ENCODE data around the gene KIF3A.

Gene KIF3A

DNA sequence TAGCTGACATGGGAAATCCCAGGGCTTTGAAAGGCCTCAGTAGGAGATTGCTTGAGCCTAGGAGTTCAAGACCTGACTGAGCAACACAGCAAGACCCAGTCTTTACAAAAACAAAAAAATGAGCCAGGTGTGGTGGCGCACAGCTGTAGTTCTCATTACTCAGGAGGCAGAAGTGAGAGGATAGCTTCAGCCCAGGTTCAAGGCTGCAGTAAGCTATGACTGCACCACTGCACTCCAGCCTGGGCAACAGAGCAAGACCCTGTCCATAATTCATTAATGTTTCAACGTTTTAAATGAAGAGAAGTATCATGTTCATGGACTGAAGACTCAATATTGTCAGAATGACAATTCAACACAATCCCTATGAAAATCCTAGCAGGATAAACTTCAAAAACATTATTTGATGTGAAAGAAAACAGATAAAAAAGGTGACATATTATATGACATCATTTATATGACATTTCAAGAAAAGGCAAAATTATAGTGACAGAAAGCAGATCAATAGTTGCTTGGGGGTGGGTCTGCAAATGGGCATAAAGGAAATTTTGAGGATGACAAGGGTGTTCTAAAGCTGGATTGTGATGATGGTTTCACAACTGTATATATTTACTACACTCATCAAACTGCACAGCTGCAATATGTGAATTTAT, 3.7 kb downstream of the KIF3A start:
- H3K4me1 ChIP-seq (ENCODE audit: control insufficient read depth in 5 of 5, insufficient read depth in 5 of 5, low read length in 5 of 5): peaks cover 2 to 14% (median 12%) of the 10 kb centered on the region in 5 donors
- no peaks in the 10 kb centered on the region for H3K27me3 ChIP-seq (ENCODE audit: control insufficient read depth in 5 of 5, insufficient read depth in 4 of 5, low read length in 5 of 5)
- peaks cover 0 to 2% (median 0%) of the 10 kb centered on the region in 5 donors for H3K36me3 ChIP-seq (ENCODE audit: control insufficient read depth in 5 of 5, insufficient read depth in 5 of 5, low read length in 5 of 5)
- H3K9ac ChIP-seq (ENCODE audit: low read length in 5 of 5): no peak overlapping the region
- no peak overlapping the region for H3K4me3 ChIP-seq (ENCODE audit: low read depth in 1 of 5, low read length in 5 of 5)
- H3K9me3 ChIP-seq (ENCODE audit: control insufficient read depth in 5 of 5, low read length in 5 of 5): no peaks in the 10 kb centered on the region
- no peak overlapping the region for H3K27ac ChIP-seq (ENCODE audit: low read depth, low read length)

DNA sequence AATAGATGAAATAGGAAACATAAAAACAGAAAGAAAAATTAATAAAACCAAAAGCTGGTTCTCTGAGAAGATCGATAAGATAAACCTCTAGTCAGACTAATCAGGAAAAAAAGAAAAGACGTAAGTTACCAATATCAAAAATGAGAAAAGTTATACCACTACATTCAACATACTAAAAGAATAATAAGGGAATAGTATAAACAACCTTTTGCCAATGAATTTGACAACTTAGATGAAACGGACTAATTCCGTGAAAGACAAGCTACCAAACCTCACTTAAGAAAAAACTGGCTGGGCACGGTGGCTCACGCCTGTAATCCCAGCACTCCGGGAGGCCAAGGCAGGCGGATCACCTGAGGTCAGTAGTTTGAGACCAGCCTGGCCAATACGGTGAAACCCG, 7.5 kb downstream of the KIF3A start:
- H3K4me3 ChIP-seq (ENCODE audit: low read depth in 1 of 5, low read length in 5 of 5): no peak overlapping the region
- H3K27me3 ChIP-seq (ENCODE audit: control insufficient read depth in 5 of 5, insufficient read depth in 4 of 5, low read length in 5 of 5): no peaks in the 10 kb centered on the region
- no peak overlapping the region for H3K9ac ChIP-seq (ENCODE audit: low read length in 5 of 5)
- no peak overlapping the region for H3K27ac ChIP-seq (ENCODE audit: low read depth, low read length)
- no peaks in the 10 kb centered on the region for H3K9me3 ChIP-seq (ENCODE audit: control insufficient read depth in 5 of 5, low read length in 5 of 5)
- H3K36me3 ChIP-seq (ENCODE audit: control insufficient read depth in 5 of 5, insufficient read depth in 5 of 5, low read length in 5 of 5): peaks cover 0 to 10% (median 3%) of the 10 kb centered on the region in 5 donors
- no peaks in the 10 kb centered on the region for H3K4me1 ChIP-seq (ENCODE audit: control insufficient read depth in 5 of 5, insufficient read depth in 5 of 5, low read length in 5 of 5)

DNA sequence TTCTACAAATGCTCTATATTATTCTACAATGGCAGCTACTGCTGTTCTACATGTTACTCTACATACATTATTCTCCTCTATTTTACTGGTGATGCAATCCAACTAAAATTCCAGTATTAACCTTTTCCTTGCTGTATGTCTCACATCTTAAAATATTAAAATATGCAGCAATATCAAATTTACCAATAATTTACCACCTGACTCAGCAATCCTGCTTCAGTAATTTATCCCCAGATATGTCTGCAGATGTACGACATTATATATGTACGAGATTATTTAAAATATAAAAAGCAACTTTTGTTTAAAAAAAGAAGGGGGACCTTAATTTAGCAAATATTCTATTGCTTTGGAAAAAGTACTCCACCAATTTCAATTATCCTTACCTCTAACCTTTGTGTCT, 11.6 kb downstream of the KIF3A start:
- no peaks in the 10 kb centered on the region for H3K9me3 ChIP-seq (ENCODE audit: control insufficient read depth in 5 of 5, low read length in 5 of 5)

DNA sequence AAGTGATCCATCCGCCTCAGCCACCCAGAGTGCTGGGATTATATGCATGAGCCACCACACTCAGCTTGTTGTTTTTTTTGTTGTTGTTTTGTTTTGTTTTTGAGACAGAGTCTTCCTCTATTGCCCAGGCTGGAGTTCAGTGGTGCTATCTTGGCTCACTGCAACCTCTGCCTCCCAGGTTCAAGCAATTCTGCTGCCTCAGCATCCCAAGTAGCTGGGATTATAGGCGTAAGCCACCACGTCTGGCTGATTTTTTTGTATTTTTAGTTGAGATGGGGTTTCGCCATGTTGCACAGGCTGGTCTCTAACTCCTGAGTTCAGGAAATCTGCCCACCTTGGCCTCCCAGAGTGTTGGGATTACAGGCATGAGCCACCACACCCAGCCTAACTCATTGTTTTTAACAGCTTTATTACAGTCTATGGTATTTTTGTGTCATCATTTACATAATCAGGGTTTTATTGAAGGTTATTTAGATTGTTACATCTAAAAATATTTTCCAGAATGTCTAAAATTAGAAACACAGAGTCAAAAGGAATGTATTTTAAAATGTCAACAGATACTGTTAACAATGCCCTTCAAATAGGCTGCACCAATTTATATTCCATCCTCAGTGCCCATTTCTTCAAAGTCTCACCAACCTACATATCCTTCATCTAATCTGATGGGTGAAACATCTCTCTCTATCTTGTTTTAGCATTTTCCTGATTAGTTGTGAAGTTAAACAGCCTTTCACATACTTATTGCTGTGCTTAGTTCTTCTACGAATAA, 18.6 kb downstream of the KIF3A start:
- no peak overlapping the region for H3K9ac ChIP-seq (ENCODE audit: low read length in 5 of 5)
- H3K27ac ChIP-seq (ENCODE audit: low read depth, low read length): no peak overlapping the region
- H3K36me3 ChIP-seq (ENCODE audit: control insufficient read depth in 5 of 5, insufficient read depth in 5 of 5, low read length in 5 of 5): peaks cover 0 to 4% (median 0%) of the 10 kb centered on the region in 5 donors

More for the DNA sequence above, 11.6 kb downstream of the KIF3A start:
- Histone ChIP-seq H3K36me3 (ENCODE audit: control insufficient read depth in 5 of 5, insufficient read depth in 5 of 5, low read length in 5 of 5) (peaks cover 0 to 10% (median 3%) of the 10 kb centered on the region in 5 donors), H3K4me3 (ENCODE audit: low read depth in 1 of 5, low read length in 5 of 5) (no peak overlapping the region), H3K27ac (ENCODE audit: low read depth, low read length) (no peak overlapping the region), H3K9ac (ENCODE audit: low read length in 5 of 5) (no peak overlapping the region), H3K4me1 (ENCODE audit: control insufficient read depth in 5 of 5, insufficient read depth in 5 of 5, low read length in 5 of 5) (no peaks in the 10 kb centered on the region), H3K27me3 (ENCODE audit: control insufficient read depth in 5 of 5, insufficient read depth in 4 of 5, low read length in 5 of 5) (no peaks in the 10 kb centered on the region)

DNA sequence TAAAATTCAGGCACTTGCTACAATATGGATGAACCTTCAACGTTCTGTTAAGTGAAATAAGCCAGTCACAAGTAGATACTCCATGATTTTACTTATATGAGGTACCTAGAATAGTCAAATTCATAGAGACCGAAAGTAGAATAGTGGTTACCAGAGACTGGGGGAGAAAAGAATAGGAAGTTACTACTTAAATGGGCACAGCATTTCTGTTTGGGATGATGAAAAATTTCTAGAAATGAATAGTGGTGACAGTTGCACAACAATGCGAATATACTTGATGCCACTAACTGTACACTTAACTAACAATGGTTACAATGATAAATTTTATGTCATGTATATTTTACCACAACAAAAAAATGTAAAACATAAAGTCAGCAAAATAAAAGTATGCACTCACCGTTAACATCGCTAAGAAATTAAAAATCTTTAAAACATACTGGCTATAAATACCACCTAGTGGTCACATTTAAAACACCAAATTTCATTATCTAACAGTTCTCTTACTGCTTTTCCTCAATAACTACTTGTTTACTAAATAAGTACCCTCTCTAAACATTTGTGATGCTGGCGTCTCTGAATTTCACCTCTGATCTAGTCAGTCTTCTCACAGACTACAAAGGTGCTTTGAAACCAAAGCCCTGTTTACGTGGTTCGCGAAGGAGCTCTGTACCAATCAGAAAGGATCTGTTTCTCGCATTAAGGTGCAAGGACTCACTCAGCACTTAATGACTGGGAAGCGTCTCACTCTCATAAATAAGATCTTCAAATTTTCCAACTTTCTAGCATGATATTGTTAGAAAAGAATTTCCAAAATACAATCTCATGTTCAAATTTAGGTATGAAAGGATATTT, 22.7 kb downstream of the KIF3A start:
- Histone ChIP-seq H3K36me3 (ENCODE audit: control insufficient read depth in 5 of 5, insufficient read depth in 5 of 5, low read length in 5 of 5) (peaks cover 0 to 5% (median 0%) of the 10 kb centered on the region in 5 donors), H3K9ac (ENCODE audit: low read length in 5 of 5) (no peak overlapping the region), H3K4me1 (ENCODE audit: control insufficient read depth in 5 of 5, insufficient read depth in 5 of 5, low read length in 5 of 5) (no peaks in the 10 kb centered on the region), H3K4me3 (ENCODE audit: low read depth in 1 of 5, low read length in 5 of 5) (no peak overlapping the region), H3K27ac (ENCODE audit: low read depth, low read length) (no peak overlapping the region), H3K27me3 (ENCODE audit: control insufficient read depth in 5 of 5, insufficient read depth in 4 of 5, low read length in 5 of 5) (no peaks in the 10 kb centered on the region), H3K9me3 (ENCODE audit: control insufficient read depth in 5 of 5, low read length in 5 of 5) (no peaks in the 10 kb centered on the region)

More for the DNA sequence above, 18.6 kb downstream of the KIF3A start:
- Histone ChIP-seq H3K4me3 (ENCODE audit: low read depth in 1 of 5, low read length in 5 of 5) (no peak overlapping the region), H3K9me3 (ENCODE audit: control insufficient read depth in 5 of 5, low read length in 5 of 5) (no peaks in the 10 kb centered on the region), H3K4me1 (ENCODE audit: control insufficient read depth in 5 of 5, insufficient read depth in 5 of 5, low read length in 5 of 5) (no peaks in the 10 kb centered on the region), H3K27me3 (ENCODE audit: control insufficient read depth in 5 of 5, insufficient read depth in 4 of 5, low read length in 5 of 5) (no peaks in the 10 kb centered on the region)

DNA sequence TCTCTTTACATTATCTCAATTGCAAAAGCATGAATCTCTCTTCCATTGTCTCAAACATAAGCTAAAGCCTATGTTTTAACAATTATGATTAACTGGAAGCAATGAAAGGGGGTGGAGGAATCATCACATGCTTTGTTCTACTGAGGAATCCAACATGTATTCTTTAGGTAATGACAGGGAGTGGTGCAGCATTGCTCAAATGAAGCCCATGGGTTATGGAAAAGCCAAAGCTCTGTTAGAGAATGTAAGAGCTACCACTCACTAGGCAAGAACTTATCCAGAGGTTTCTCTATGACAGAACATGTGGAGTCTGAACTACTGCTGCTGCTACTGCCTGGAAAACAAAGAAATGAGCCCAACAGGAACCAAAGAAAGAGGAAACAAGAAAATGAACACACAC, 28.7 kb downstream of the KIF3A start:
- Histone ChIP-seq H3K36me3 (ENCODE audit: control insufficient read depth in 5 of 5, insufficient read depth in 5 of 5, low read length in 5 of 5) (peaks cover 0 to 14% (median 0%) of the 10 kb centered on the region in 5 donors), H3K9ac (ENCODE audit: low read length in 5 of 5) (no peak overlapping the region), H3K4me3 (ENCODE audit: low read depth in 1 of 5, low read length in 5 of 5) (no peak overlapping the region), H3K9me3 (ENCODE audit: control insufficient read depth in 5 of 5, low read length in 5 of 5) (no peaks in the 10 kb centered on the region), H3K4me1 (ENCODE audit: control insufficient read depth in 5 of 5, insufficient read depth in 5 of 5, low read length in 5 of 5) (no peaks in the 10 kb centered on the region), H3K27ac (ENCODE audit: low read depth, low read length) (no peak overlapping the region), H3K27me3 (ENCODE audit: control insufficient read depth in 5 of 5, insufficient read depth in 4 of 5, low read length in 5 of 5) (no peaks in the 10 kb centered on the region)

DNA sequence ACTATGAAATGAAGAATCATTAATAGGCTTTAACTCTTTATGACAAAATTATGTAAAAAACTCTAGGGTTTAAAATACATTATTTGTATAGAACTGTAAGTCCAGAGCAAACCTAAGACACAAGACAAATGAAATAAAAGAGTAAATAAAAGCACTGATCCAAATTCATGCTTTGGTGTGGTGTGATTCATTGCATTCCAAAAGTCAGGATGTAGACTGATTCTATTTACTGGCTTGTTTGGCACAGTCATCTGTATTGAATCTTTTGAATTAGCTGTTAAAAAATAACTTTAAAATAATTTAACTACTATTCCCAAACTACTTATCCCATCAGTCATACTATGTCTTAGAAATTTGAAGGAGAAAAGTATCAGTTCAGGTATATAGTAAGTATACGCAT, 32.5 kb downstream of the KIF3A start:
- Histone ChIP-seq H3K27ac (ENCODE audit: low read depth, low read length) (no peak overlapping the region), H3K4me1 (ENCODE audit: control insufficient read depth in 5 of 5, insufficient read depth in 5 of 5, low read length in 5 of 5) (no peaks in the 10 kb centered on the region), H3K9ac (ENCODE audit: low read length in 5 of 5) (no peak overlapping the region), H3K9me3 (ENCODE audit: control insufficient read depth in 5 of 5, low read length in 5 of 5) (no peaks in the 10 kb centered on the region), H3K4me3 (ENCODE audit: low read depth in 1 of 5, low read length in 5 of 5) (no peak overlapping the region), H3K27me3 (ENCODE audit: control insufficient read depth in 5 of 5, insufficient read depth in 4 of 5, low read length in 5 of 5) (no peaks in the 10 kb centered on the region), H3K36me3 (ENCODE audit: control insufficient read depth in 5 of 5, insufficient read depth in 5 of 5, low read length in 5 of 5) (peaks cover 8 to 25% (median 12%) of the 10 kb centered on the region in 5 donors)

DNA sequence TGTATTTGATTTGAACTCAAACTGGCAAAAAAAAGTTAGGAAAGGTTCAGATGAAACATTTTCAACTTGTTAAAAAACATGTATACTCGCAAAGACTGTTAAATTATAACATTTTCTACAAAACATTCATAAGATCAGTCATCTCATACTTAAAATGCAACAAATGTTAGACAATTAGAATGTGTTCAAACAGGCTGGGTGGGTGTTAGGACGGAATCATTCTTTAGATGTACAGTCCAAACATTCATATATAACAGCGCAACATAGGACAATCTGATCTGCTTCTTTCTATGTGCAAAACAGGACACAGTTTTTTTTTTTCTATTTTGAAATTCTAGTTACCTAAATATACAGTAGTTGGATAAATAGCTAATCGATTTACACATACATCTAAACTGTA, 41.4 kb downstream of the KIF3A start:
- Histone ChIP-seq H3K36me3 (ENCODE audit: control insufficient read depth in 5 of 5, insufficient read depth in 5 of 5, low read length in 5 of 5) (peaks cover 7 to 19% (median 10%) of the 10 kb centered on the region in 5 donors), H3K9me3 (ENCODE audit: control insufficient read depth in 5 of 5, low read length in 5 of 5) (no peaks in the 10 kb centered on the region), H3K9ac (ENCODE audit: low read length in 5 of 5) (no peak overlapping the region), H3K4me1 (ENCODE audit: control insufficient read depth in 5 of 5, insufficient read depth in 5 of 5, low read length in 5 of 5) (no peaks in the 10 kb centered on the region), H3K27ac (ENCODE audit: low read depth, low read length) (no peak overlapping the region), H3K4me3 (ENCODE audit: low read depth in 1 of 5, low read length in 5 of 5) (no peak overlapping the region), H3K27me3 (ENCODE audit: control insufficient read depth in 5 of 5, insufficient read depth in 4 of 5, low read length in 5 of 5) (no peaks in the 10 kb centered on the region)

DNA sequence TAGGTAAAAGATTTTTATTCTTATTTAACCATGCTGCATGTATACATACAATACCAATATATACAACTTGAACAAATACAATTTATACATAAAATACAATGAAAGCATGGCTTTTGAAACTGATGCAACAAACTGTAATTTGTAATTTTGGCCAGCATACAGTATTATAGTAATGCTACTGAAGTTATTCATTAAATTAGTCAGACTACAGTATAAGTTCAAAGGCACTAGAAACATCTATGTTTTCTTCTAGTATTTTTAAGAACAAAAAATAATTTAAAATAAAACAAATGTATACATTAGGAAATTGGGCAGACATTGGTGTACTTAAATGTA, 44.7 kb downstream of the KIF3A start:
- Histone ChIP-seq H3K9me3 (ENCODE audit: control insufficient read depth in 5 of 5, low read length in 5 of 5) (no peaks in the 10 kb centered on the region), H3K4me1 (ENCODE audit: control insufficient read depth in 5 of 5, insufficient read depth in 5 of 5, low read length in 5 of 5) (no peaks in the 10 kb centered on the region), H3K4me3 (ENCODE audit: low read depth in 1 of 5, low read length in 5 of 5) (no peak overlapping the region), H3K36me3 (ENCODE audit: control insufficient read depth in 5 of 5, insufficient read depth in 5 of 5, low read length in 5 of 5) (peaks cover 0 to 4% (median 4%) of the 10 kb centered on the region in 5 donors), H3K27me3 (ENCODE audit: control insufficient read depth in 5 of 5, insufficient read depth in 4 of 5, low read length in 5 of 5) (no peaks in the 10 kb centered on the region), H3K9ac (ENCODE audit: low read length in 5 of 5) (no peak overlapping the region), H3K27ac (ENCODE audit: low read depth, low read length) (no peak overlapping the region)
